OCI-LY7 (cell line): ENCODE data around the gene ZG16B. TPM values are rescaled to one million over a fixed set of nuclear protein-coding genes. Genes with fewer than 3 reads are reported as not detected.

Experiments used
- BruUV-seq: library from RNA; stranded (reverse); fragments of 400-500 nt; replicated peaks from 2 replicates; lab custom pipeline; 2021; lab: Mats Ljungman, UMichigan
- CTCF ChIA-PET: fragments of 300-600 bp; sonication (Branson Sonifier 250); formaldehyde crosslinking; loops from one replicate; lab custom pipeline; 2022; ENCODE audit warnings: antibody characterized with exemption; ENCODE audit not compliant: unreplicated experiment; lab: Charles Lee
- POLR2A ChIA-PET: fragments of 300-600 bp; sonication (Branson Sonifier 250); formaldehyde crosslinking; loops from one replicate; lab custom pipeline; 2022; ENCODE audit warnings: antibody characterized with exemption; lab: Charles Lee
- DNase-seq: peaks from one replicate; pipeline ENCODE4 v3.0.0-alpha.2; 2015; ENCODE audit warnings: low spot score
- H2AFZ ChIP-seq: fragments of 200-600 bp; sonication (generic), shearing (Covaris generic); 2 replicates; pipeline ENCODE4 v1.6.1; 2014; ENCODE audit warnings: mild to moderate bottlenecking, antibody characterized with exemption, low read length, moderate library complexity
- H3K27ac ChIP-seq: fragments of 200-600 bp; sonication (generic); 2 replicates; pipeline ENCODE4 v1.5.1; 2014; ENCODE audit warnings: mixed run types, low read depth, mild to moderate bottlenecking, moderate library complexity, low read length, inconsistent platforms; ENCODE audit not compliant: poor library complexity, severe bottlenecking
- H3K36me3 ChIP-seq: fragments of 200-600 bp; sonication (generic); 2 replicates; pipeline ENCODE4 v1.6.1; 2014; ENCODE audit warnings: mild to moderate bottlenecking, antibody characterized with exemption, low read length, moderate library complexity, mixed read lengths; ENCODE audit not compliant: insufficient read depth
- H3K4me1 ChIP-seq: fragments of 200-600 bp; sonication (generic); 2 replicates; pipeline ENCODE4 v1.5.1; 2014; ENCODE audit warnings: mild to moderate bottlenecking, low read length; ENCODE audit not compliant: insufficient read depth, poor library complexity, severe bottlenecking
- H3K4me2 ChIP-seq: fragments of 200-600 bp; sonication (generic); 2 replicates; pipeline ENCODE4 v1.6.1; 2014; ENCODE audit warnings: mild to moderate bottlenecking, low read length
- H3K4me3 ChIP-seq: fragments of 200-600 bp; sonication (generic); 2 replicates; pipeline ENCODE4 v1.5.1; 2014; ENCODE audit warnings: mild to moderate bottlenecking, low read depth, low read length; ENCODE audit not compliant: poor library complexity, severe bottlenecking
- H3K79me2 ChIP-seq: fragments of 200-600 bp; sonication (generic); 2 replicates; pipeline ENCODE4 v1.6.1; 2016; ENCODE audit warnings: low read depth, mild to moderate bottlenecking, low read length, moderate library complexity, mixed read lengths; ENCODE audit not compliant: insufficient read depth
- H3K9me2 ChIP-seq: fragments of 200-600 bp; sonication (generic); 2 replicates; pipeline ENCODE4 v1.6.1; 2016; ENCODE audit warnings: mild to moderate bottlenecking, low read length, mixed read lengths; ENCODE audit not compliant: insufficient read depth
- H3K9me3 ChIP-seq: fragments of 200-600 bp; sonication (generic); 2 replicates; pipeline ENCODE4 v1.6.1; 2014; ENCODE audit warnings: mild to moderate bottlenecking, mixed run types, low read length, mixed read lengths
- H4K20me1 ChIP-seq: fragments of 200-600 bp; sonication (generic); 2 replicates; pipeline ENCODE4 v1.6.1; 2014; ENCODE audit warnings: mild to moderate bottlenecking, antibody characterized with exemption, low read length, moderate library complexity, mixed read lengths; ENCODE audit not compliant: insufficient read depth
- CTCF ChIP-seq: fragments of 200-600 bp; sonication (generic); conservative IDR thresholded peaks from 2 replicates; pipeline ENCODE4 v1.5.1; 2014; ENCODE audit warnings: mild to moderate bottlenecking, antibody characterized with exemption, low read length, moderate library complexity, mixed read lengths
- EZH2phosphoT487 ChIP-seq: fragments of 200-600 bp; sonication (generic); IDR thresholded peaks from 2 replicates; pipeline ENCODE4 v1.6.1; 2018; ENCODE audit warnings: low read depth, borderline replicate concordance, mild to moderate bottlenecking, mixed run types, antibody characterized with exemption, low read length, moderate library complexity, mixed read lengths
- intact Hi-C: fragments of 100-400 bp; cut with micrococcal nuclease; formaldehyde crosslinking; loops from one replicate; pipeline ENCODE4 v1.10.0; 2022; ENCODE audit not compliant: unreplicated experiment
- total RNA-seq, 2 experiments: library from RNA; depleted of rRNA in 1 of 2; stranded (reverse); fragments of >200 nt in 1 of 2; shearing (Covaris generic) in 1 of 2; gene quantifications; 2 replicates each; pipeline ENCODE4 v1.2.3, GENCODE V29; 2014 to 2022

ZG16B gene
- total RNA-seq, 2 experiments from 2014 or later = 2.5 to 4.0 TPM

GRCh38 chr16:2843526-2843925 is 13.4 kb downstream of the ZG16B start:
- no peaks in the 10 kb centered on the region for H3K79me2 ChIP-seq
- POLR2A ChIA-PET = no interaction called here
- intact Hi-C loops = no loop called here
- DNase-seq = no peak
- CTCF ChIA-PET = no interaction called here
- TF ChIP-seq CTCF (no peak), EZH2phosphoT487 (no peak)
- H3K27ac ChIP-seq = no peak overlapping the region
- H3K36me3 ChIP-seq = no peaks in the 10 kb centered on the region
- H3K4me1 ChIP-seq = no peaks in the 10 kb centered on the region
- H2AFZ ChIP-seq = no peak overlapping the region
- H3K9me2 ChIP-seq = no peaks in the 10 kb centered on the region
- H3K9me3 ChIP-seq = no peaks in the 10 kb centered on the region
- no TSS peak for BruUV-seq
- no peak overlapping the region for H3K4me3 ChIP-seq
- H4K20me1 ChIP-seq = no peaks in the 10 kb centered on the region
- H3K4me2 ChIP-seq = no peak overlapping the region

- POLR2A ChIA-PET = no interaction called here
Observed at GRCh38 chr16:2845116-2845515, 15.0 kb downstream of the ZG16B start.

More at GRCh38 chr16:2845116-2845515, 15.0 kb downstream of the ZG16B start:
- H2AFZ ChIP-seq = peak overlapping the region; percentile 31; the same call in 1 of the 2 replicates
- no peak overlapping the region for H3K4me3 ChIP-seq
- no peaks in the 10 kb centered on the region for H3K36me3 ChIP-seq
- CTCF ChIA-PET = no interaction called here
- no peaks in the 10 kb centered on the region for H3K9me2 ChIP-seq
- TF ChIP-seq EZH2phosphoT487 (no peak), CTCF (no peak)
- no peak for DNase-seq
- no peak overlapping the region for H3K4me2 ChIP-seq
- BruUV-seq = no TSS peak
- H3K4me1 ChIP-seq = no peaks in the 10 kb centered on the region
- no peaks in the 10 kb centered on the region for H4K20me1 ChIP-seq
- no peak overlapping the region for H3K27ac ChIP-seq
- H3K9me3 ChIP-seq = no peaks in the 10 kb centered on the region
- intact Hi-C loops = no loop called here
- H3K79me2 ChIP-seq = no peaks in the 10 kb centered on the region
